Upper lobe of right lung (tissue), 1 donor: Measurements from ENCODE around the gene BSN. TPM values are rescaled to one million over a fixed set of nuclear protein-coding genes. Genes with fewer than 3 reads are reported as not detected.

Experiments used
- ATAC-seq: fragments of 200-7000 bp; cut with Tn5 transposase; one replicate; pipeline ENCODE4 v1.9.1; 2020; ENCODE audit warnings: mild to moderate bottlenecking, moderate library complexity
- DNase-seq: peaks from one replicate; pipeline ENCODE4 v3.0.0-alpha.2; 2020
- H3K27ac ChIP-seq: fragments of 200-600 bp; one replicate; pipeline ENCODE4 v1.8.0; 2022
- H3K27me3 ChIP-seq: fragments of 200-600 bp; one replicate; pipeline ENCODE4 v1.8.0; 2022; ENCODE audit warnings: mild to moderate bottlenecking
- H3K36me3 ChIP-seq: fragments of 200-600 bp; one replicate; pipeline ENCODE4 v1.8.0; 2022
- H3K4me1 ChIP-seq: fragments of 200-600 bp; one replicate; pipeline ENCODE4 v1.8.0; 2022
- H3K4me3 ChIP-seq: fragments of 200-600 bp; one replicate; pipeline ENCODE4 v1.8.0; 2022; ENCODE audit warnings: mild to moderate bottlenecking
- H3K9me3 ChIP-seq: fragments of 200-600 bp; one replicate; pipeline ENCODE4 v1.8.0; 2022
- CTCF ChIP-seq: fragments of 200-600 bp; IDR thresholded peaks from one replicate; pipeline ENCODE4 v1.8.0; 2022; ENCODE audit warnings: antibody characterized with exemption
- intact Hi-C: fragments of 100-400 bp; cut with DNase I; formaldehyde crosslinking; loops from one replicate; pipeline ENCODE4 v1.11.0; 2022
- total RNA-seq: library from RNA; stranded (reverse); fragmentation: NEBNext Ultra II Directional; extraction: Animal tissue kit (Norgen Biotek cat#: 25700); gene quantifications from one replicate; pipeline ENCODE4 v1.2.1, GENCODE V29; 2021
- donor health status: DM: no; HTN: yes; CAD: no; lungs with severe emphysema.

Gene BSN
- total RNA-seq, 1 donor from 2014 or later, result 0.43 TPM

- Histone ChIP-seq H3K4me1 (peaks cover 3% of the 10 kb centered on the region), H3K4me3 (no peak overlapping the region), H3K36me3 (peaks cover 26% of the 10 kb centered on the region), H3K27me3 (no peaks in the 10 kb centered on the region), H3K27ac (no peak overlapping the region), H3K9me3 (no peaks in the 10 kb centered on the region)
- intact Hi-C loops, result no loop called here
- ATAC-seq (no peak), DNase-seq (no peak)
- no peak for TF ChIP-seq CTCF
Observed at GRCh38 chr3:49531715-49532114, 22.6 kb upstream of the BSN start.

DNA sequence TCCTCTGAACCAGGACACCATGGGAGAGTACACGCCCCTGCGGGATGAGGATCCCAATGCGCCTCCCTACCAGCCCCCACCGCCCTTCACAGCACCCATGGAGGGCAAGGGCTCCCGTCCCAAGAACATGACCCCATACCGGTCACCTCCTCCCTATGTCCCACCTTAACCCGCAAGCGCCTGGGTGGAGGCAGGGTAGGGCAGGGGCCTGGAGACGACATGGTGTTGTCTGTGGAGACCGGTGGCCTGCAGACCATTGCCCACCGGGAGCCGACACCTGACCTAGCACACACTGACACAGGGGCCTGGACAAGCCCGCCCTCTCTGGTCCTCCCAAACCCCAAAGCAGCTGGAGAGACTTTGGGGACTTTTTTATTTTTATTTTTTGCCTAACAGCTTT lies 21.2 kb upstream of the BSN start:
- Histone ChIP-seq H3K27ac (no peak overlapping the region), H3K4me1 (peaks cover 4% of the 10 kb centered on the region), H3K4me3 (no peak overlapping the region), H3K9me3 (no peaks in the 10 kb centered on the region), H3K36me3 (peaks cover 26% of the 10 kb centered on the region), H3K27me3 (no peaks in the 10 kb centered on the region)
- DNase-seq (no peak), ATAC-seq (no peak)
- TF ChIP-seq CTCF, result no peak
- intact Hi-C loops, result no loop called here

- DNase-seq, result no peak
- peaks cover 4% of the 10 kb centered on the region for H3K4me1 ChIP-seq
- peaks cover 26% of the 10 kb centered on the region for H3K36me3 ChIP-seq
- TF ChIP-seq CTCF, result no peak
- intact Hi-C loops, result no loop called here
- no peak overlapping the region for H3K27ac ChIP-seq
- H3K9me3 ChIP-seq, result no peaks in the 10 kb centered on the region
- H3K4me3 ChIP-seq, result no peak overlapping the region
- ATAC-seq, result no peak
- no peaks in the 10 kb centered on the region for H3K27me3 ChIP-seq
Observed at GRCh38 chr3:49533786-49534519, 20.3 kb upstream of the BSN start.

DNA sequence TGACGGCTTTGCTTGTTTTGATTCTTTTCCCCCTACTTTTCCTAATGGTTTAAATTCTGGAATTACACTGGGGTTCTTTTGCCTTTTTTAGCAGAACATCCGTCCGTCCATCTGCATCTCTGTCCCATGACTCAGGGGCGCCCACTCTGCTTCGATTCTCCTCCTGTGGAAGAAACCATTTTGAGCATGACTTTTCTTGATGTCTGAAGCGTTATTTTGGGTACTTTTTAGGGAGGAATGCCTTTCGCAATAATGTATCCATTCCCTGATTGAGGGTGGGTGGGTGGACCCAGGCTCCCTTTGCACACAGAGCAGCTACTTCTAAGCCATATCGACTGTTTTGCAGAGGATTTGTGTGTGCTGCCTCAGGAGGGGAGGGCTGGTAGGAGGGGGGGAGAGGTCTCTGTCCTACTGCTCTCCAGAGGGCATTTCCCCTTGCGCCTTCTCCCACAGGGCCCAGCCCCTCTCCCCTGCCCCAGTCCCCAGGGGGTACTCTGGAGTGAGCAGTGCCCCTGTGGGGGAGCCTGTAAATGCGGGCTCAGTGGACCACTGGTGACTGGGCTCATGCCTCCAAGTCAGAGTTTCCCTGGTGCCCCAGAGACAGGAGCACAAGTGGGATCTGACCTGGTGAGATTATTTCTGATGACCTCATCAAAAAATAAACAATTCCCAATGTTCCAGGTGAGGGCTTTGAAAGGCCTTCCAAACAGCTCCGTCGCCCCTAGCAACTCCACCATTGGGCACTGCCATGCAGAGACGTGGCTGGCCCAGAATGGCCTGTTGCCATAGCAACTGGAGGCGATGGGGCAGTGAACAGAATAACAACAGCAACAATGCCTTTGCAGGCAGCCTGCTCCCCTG lies 19.5 kb upstream of the BSN start:
- no peaks in the 10 kb centered on the region for H3K27me3 ChIP-seq
- intact Hi-C loops, result no loop called here
- ATAC-seq, result no peak
- H3K36me3 ChIP-seq, result peaks cover 26% of the 10 kb centered on the region
- no peak overlapping the region for H3K27ac ChIP-seq
- peaks cover 6% of the 10 kb centered on the region for H3K4me1 ChIP-seq
- no peak for TF ChIP-seq CTCF
- DNase-seq, result no peak
- H3K4me3 ChIP-seq, result no peak overlapping the region
- H3K9me3 ChIP-seq, result no peaks in the 10 kb centered on the region

DNA sequence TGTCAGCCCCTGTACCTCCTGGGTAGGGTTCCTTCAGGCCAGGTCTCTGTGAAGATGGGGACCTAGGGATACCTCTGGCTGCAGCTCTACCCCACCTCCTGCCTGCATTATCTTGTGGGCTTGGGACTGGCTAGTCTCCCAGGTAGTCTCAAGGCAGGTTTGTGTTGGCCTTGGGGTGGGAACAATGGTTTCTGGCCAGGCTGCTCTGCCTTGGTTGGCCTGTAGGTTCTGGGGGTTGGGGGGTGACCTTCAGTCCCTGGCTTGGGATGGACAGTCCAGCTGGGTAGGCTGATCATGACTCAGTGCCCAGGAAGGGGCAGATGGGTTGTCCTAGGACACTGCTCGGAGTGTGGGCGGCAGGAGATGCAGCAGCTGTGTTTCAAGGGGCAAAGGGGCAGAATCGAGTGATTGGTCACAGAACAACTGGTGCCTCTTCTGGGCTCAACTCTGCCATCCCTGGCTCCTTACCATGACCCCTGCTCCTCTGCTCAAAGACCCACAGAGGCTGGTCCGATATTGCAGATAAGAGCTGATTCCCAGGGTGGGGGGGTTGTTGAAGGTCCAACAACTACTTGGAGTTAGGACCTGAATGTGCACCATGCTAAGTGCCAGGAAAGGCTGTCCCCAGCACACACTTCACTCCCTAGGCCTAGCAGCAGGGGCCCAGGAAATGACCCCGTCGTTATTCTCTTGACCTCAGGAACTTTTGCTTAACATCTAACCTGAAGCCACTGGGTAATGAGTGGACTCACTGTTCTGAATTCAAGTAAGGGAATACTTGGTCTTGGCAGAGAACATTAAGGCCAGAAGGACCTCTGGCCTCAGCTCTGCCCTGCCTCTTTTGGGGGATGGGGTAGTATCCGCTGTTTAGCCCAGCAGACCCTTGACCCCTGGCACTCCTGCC lies 18.1 kb upstream of the BSN start:
- DNase-seq (no peak), ATAC-seq (no peak)
- Histone ChIP-seq H3K36me3 (peaks cover 18% of the 10 kb centered on the region), H3K27me3 (no peaks in the 10 kb centered on the region), H3K4me3 (no peak overlapping the region), H3K9me3 (no peaks in the 10 kb centered on the region), H3K27ac (no peak overlapping the region), H3K4me1 (peaks cover 13% of the 10 kb centered on the region)
- TF ChIP-seq CTCF, result no peak
- intact Hi-C loops, result no loop called here
